ENCODE results near the gene MCTS1.

MCTS1 gene

GRCh38 chrX:120561634-120562568 lies 42.0 kb upstream of the MCTS1 start:
- TF ChIP-seq CTCF (IDR thresholded peaks at IDR 0.05; ENCODE audit: control extremely low read depth, extremely low read depth, low read depth, missing control alignments) = no peak
- DNase-seq (ENCODE audit: extremely low spot score) = no peak
- ChIA-PET POLR2A (interaction anchor here (0.6 to 1.0 kb wide), 3 partner anchors 42 to 888 kb away, joined by 3 to 4 read pairs (median 4); partner anchors contain the start of gene MCTS1), CTCF (interaction anchor here (1.2 kb wide), 1 partner anchor 27 kb away, joined by 3 read pairs; no protein-coding TSS in a partner anchor)

- no peak for TF ChIP-seq CTCF (IDR thresholded peaks at IDR 0.05; ENCODE audit: control extremely low read depth, extremely low read depth, low read depth, missing control alignments)
- DNase-seq (ENCODE audit: extremely low spot score) = no peak
- CTCF ChIA-PET = interaction anchor here (1.2 kb wide), 1 partner anchor 28 kb away, joined by 3 read pairs; no protein-coding TSS in a partner anchor
- POLR2A ChIA-PET = no interaction called here
Measured at GRCh38 chrX:120562569-120562926, 41.4 kb upstream of the MCTS1 start.

DNA sequence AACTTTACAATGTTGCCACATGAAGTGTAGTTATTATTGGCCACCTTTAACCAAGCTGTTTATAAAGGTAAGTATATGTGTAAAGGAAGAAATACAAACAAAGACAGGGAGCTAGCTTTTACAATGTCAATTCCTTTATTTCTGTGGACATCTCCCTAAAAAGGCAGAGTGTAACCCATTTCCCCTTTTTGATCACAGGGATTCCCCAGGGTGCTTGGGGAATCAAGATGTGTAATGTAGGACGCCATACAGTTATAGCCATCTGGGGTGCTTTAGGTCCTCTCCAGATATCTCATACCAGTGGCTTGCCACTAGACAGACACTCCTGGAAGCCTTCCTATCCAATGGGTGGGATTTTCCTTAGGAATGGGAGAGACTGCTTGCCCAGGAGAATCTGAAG lies 39.0 kb upstream of the MCTS1 start:
- POLR2A ChIA-PET = interaction anchor here (0.5 kb wide), 1 partner anchor 39 kb away, joined by 4 read pairs; the partner anchor contains the start of gene MCTS1
- CTCF ChIA-PET = interaction anchor here (2.3 kb wide), 1 partner anchor 11 kb away, joined by 6 read pairs; no protein-coding TSS in a partner anchor
- TF ChIP-seq CTCF (IDR thresholded peaks at IDR 0.05; ENCODE audit: control extremely low read depth, extremely low read depth, low read depth, missing control alignments) = no peak
- no peak for DNase-seq (ENCODE audit: extremely low spot score)

GRCh38 chrX:120566817-120567216 lies 37.1 kb upstream of the MCTS1 start:
- no peak for TF ChIP-seq CTCF (IDR thresholded peaks at IDR 0.05; ENCODE audit: control extremely low read depth, extremely low read depth, low read depth, missing control alignments)
- ChIA-PET CTCF (interaction anchor here (0.7 to 2.3 kb wide), 2 partner anchors 9 to 29 kb away, joined by 3 to 6 read pairs; no protein-coding TSS in a partner anchor), POLR2A (no interaction called here)
- DNase-seq (ENCODE audit: extremely low spot score) = no peak

DNA sequence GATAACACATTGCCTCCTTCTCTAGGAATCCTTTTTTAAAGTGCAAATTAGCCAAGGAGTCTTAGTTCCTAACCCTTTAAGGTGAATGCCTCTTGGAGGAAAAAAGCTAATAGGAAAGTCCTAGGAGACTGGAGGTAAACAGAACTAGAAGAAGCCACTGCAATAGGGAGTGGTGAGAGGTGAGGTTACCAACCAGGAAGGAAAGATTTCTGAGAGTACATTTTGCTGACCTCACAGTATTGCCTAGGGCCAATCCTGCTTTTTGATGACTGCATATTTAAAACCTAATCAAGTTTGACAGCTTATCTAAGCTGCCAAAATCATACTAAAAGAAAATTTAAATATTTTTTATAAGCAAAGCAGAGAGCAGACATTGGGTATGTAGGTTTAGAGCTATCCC lies 35.9 kb upstream of the MCTS1 start:
- TF ChIP-seq CTCF (IDR thresholded peaks at IDR 0.05; ENCODE audit: control extremely low read depth, extremely low read depth, low read depth, missing control alignments) = no peak
- no peak for DNase-seq (ENCODE audit: extremely low spot score)
- CTCF ChIA-PET = no interaction called here
- POLR2A ChIA-PET = no interaction called here

DNA sequence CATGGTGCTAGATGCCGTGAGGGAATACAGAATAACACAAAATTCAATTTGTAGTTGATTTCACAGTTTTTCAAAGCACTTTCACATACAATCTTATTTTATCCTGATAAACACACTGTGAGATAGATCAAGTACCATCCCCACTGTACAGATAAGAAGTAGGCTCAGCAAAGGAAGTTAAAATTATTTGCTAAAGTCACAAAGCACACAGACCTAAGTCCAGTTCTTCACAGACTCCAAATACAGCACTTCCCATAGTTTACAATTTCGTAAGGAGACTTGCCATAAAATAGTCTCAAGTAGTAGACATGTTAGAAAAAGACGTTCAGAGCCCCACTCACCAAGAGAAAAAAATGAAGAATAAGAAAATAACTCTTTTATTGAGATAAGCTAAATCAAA lies 35.3 kb upstream of the MCTS1 start:
- ChIA-PET CTCF (no interaction called here), POLR2A (no interaction called here)
- TF ChIP-seq CTCF (IDR thresholded peaks at IDR 0.05; ENCODE audit: control extremely low read depth, extremely low read depth, low read depth, missing control alignments) = no peak
- DNase-seq (ENCODE audit: extremely low spot score) = no peak
